Astrocyte of the cerebellum (primary cell): ENCODE results near the gene DIAPH2.

ENCODE experiments used
- DNase-seq: peaks from one replicate; pipeline ENCODE4 v3.0.0-alpha.2; 2011; ENCODE audit warnings: low read depth
- H3K4me3 ChIP-seq: 2 replicates; pipeline ENCODE4 v1.5.1; 2011; ENCODE audit warnings: mild to moderate bottlenecking, low read depth, low read length, moderate library complexity
- CTCF ChIP-seq: IDR thresholded peaks from 2 replicates; pipeline ENCODE4 v1.5.1; 2012; ENCODE audit warnings: low read length, low read depth, moderate library complexity, mild to moderate bottlenecking; ENCODE audit errors: missing control alignments
- in situ Hi-C: cut with HindIII; loops from 2 replicates; pipeline ENCODE4 v1.10.0; 2017; ENCODE audit warnings: low sequenced_read_pairs

Gene DIAPH2

GRCh38 chrX:97637289-97637688 lies 952.6 kb downstream of the DIAPH2 start:
- no peak overlapping the region for H3K4me3 ChIP-seq
- in situ Hi-C loops = no loop called here
- DNase-seq = no peak
- no peak for TF ChIP-seq CTCF

GRCh38 chrX:97638621-97639020 lies 954.0 kb downstream of the DIAPH2 start:
- DNase-seq = no peak
- in situ Hi-C loops = no loop called here
- TF ChIP-seq CTCF = no peak
- H3K4me3 ChIP-seq = no peak overlapping the region

- DNase-seq = no peak
- in situ Hi-C loops = no loop called here
- H3K4me3 ChIP-seq = no peak overlapping the region
- no peak for TF ChIP-seq CTCF
These were observed 954.9 kb downstream of the DIAPH2 start for GRCh38 chrX:97639526-97639925.
